ENCODE measurements around the gene MIP. TPM values are rescaled to one million over a fixed set of nuclear protein-coding genes. Genes with fewer than 3 reads are reported as not detected.

The MIP gene
- total and polyA plus RNA-seq, 2 donors (not counting 3 experiments of a cell fraction or from before 2014, with no cell fraction given), result 0.18 TPM; not detected in 1

- Histone ChIP-seq H3K9ac (replicated peaks; ENCODE audit: extremely low read depth, insufficient read depth, low read length) (no peak overlapping the region), H2AFZ (ENCODE audit: low read depth, low read length) (no peak overlapping the region), H3K27me3 (ENCODE audit: control insufficient read depth in 2 of 2, insufficient read depth in 2 of 2, low read length in 2 of 2) (no peaks in the 10 kb centered on the region), H3K4me2 (ENCODE audit: insufficient read depth, low read length) (no peak overlapping the region), H4K20me1 (replicated peaks; ENCODE audit: control insufficient read depth, extremely low read depth, insufficient read depth, low read length) (no peaks in the 10 kb centered on the region), H3K9me3 (replicated peaks; ENCODE audit: control insufficient read depth, insufficient read depth, low read length) (no peaks in the 10 kb centered on the region), H3K4me3 (replicated peaks in 1 of 3; ENCODE audit: insufficient read depth in 1 of 3, low read depth in 1 of 3, low read length in 3 of 3) (no peak overlapping the region), H3K9me1 (replicated peaks; ENCODE audit: control insufficient read depth, extremely low read depth, insufficient read depth, low read length) (no peaks in the 10 kb centered on the region), H3K36me3 (ENCODE audit: control insufficient read depth in 2 of 2, extremely low read depth in 1 of 2, insufficient read depth in 2 of 2, low read length in 2 of 2) (peaks cover 0 to under 1% of the 10 kb centered on the region in 2 experiments), H3K4me1 (ENCODE audit: control insufficient read depth, extremely low read depth, insufficient read depth, low read length) (no peaks in the 10 kb centered on the region), H3K79me2 (ENCODE audit: control insufficient read depth, insufficient read depth, low read length) (no peaks in the 10 kb centered on the region), H3K27ac (ENCODE audit: insufficient read depth, low read depth, low read length) (no peak overlapping the region)
- dilution Hi-C loops (cut with MboI; ENCODE audit: extremely low pct_ligation_motif_present, low sequenced_read_pairs) (no loop called here), intact Hi-C loops (cut with micrococcal nuclease) (no loop called here)
- FAIRE-seq, result no peak
- BruUV-seq (replicated peaks), result no TSS peak
- DNase-seq (ENCODE audit: low read depth, low spot score), result no peak
- POLR2A ChIA-PET, result no interaction called here
- TF ChIP-seq POLR2A (IDR thresholded peaks at IDR 0.05; ENCODE audit: low read depth, low read length) (no peak), CTCF (IDR thresholded peaks at IDR 0.05; ENCODE audit: extremely low read depth in 1 of 2, insufficient read depth in 1 of 2, low read depth in 1 of 2, low read length in 2 of 2) (no peak)
- CTCF ChIA-PET, result no interaction called here
Measured at GRCh38 chr12:56476972-56477432, 22.5 kb upstream of the MIP start.

- intact Hi-C loops (cut with micrococcal nuclease) (no loop called here), dilution Hi-C loops (cut with MboI; ENCODE audit: extremely low pct_ligation_motif_present, low sequenced_read_pairs) (no loop called here)
- BruUV-seq (replicated peaks), result no TSS peak
- Histone ChIP-seq H3K9me3 (replicated peaks; ENCODE audit: control insufficient read depth, insufficient read depth, low read length) (no peaks in the 10 kb centered on the region), H3K9me1 (replicated peaks; ENCODE audit: control insufficient read depth, extremely low read depth, insufficient read depth, low read length) (no peaks in the 10 kb centered on the region), H4K20me1 (replicated peaks; ENCODE audit: control insufficient read depth, extremely low read depth, insufficient read depth, low read length) (no peaks in the 10 kb centered on the region), H3K4me3 (replicated peaks in 1 of 3; ENCODE audit: insufficient read depth in 1 of 3, low read depth in 1 of 3, low read length in 3 of 3) (no peak overlapping the region), H3K4me2 (ENCODE audit: insufficient read depth, low read length) (no peak overlapping the region), H2AFZ (ENCODE audit: low read depth, low read length) (no peak overlapping the region), H3K9ac (replicated peaks; ENCODE audit: extremely low read depth, insufficient read depth, low read length) (no peak overlapping the region), H3K27me3 (ENCODE audit: control insufficient read depth in 2 of 2, insufficient read depth in 2 of 2, low read length in 2 of 2) (no peaks in the 10 kb centered on the region), H3K36me3 (ENCODE audit: control insufficient read depth in 2 of 2, extremely low read depth in 1 of 2, insufficient read depth in 2 of 2, low read length in 2 of 2) (peaks cover 0 to 4% of the 10 kb centered on the region in 2 experiments), H3K79me2 (ENCODE audit: control insufficient read depth, insufficient read depth, low read length) (no peaks in the 10 kb centered on the region), H3K27ac (ENCODE audit: insufficient read depth, low read depth, low read length) (no peak overlapping the region), H3K4me1 (ENCODE audit: control insufficient read depth, extremely low read depth, insufficient read depth, low read length) (no peaks in the 10 kb centered on the region)
- DNase-seq (ENCODE audit: low read depth, low spot score), result no peak
- TF ChIP-seq POLR2A (IDR thresholded peaks at IDR 0.05; ENCODE audit: low read depth, low read length) (no peak), MAX (IDR thresholded peaks at IDR 0.05; ENCODE audit: insufficient read depth, insufficient read length) (no peak), MYC (IDR thresholded peaks at IDR 0.05; ENCODE audit: low read depth, low read length) (no peak), POLR2AphosphoS5 (IDR thresholded peaks at IDR 0.05; ENCODE audit: insufficient read depth, low read depth, low read length) (no peak), FOS (IDR thresholded peaks at IDR 0.05; ENCODE audit: borderline replicate concordance, insufficient read depth, low read length) (no peak), GATA2 (IDR thresholded peaks at IDR 0.05; ENCODE audit: insufficient read depth, insufficient read length, low read depth, low read length) (no peak), CTCF (IDR thresholded peaks at IDR 0.05; ENCODE audit: extremely low read depth in 1 of 2, insufficient read depth in 1 of 2, low read depth in 1 of 2, low read length in 2 of 2) (no peak), JUN (IDR thresholded peaks at IDR 0.05; ENCODE audit: borderline replicate concordance, insufficient read depth, insufficient read length, low read depth) (no peak), EZH2 (IDR thresholded peaks at IDR 0.05; ENCODE audit: borderline replicate concordance, low read depth, low read length, severe bottlenecking) (no peak)
- ChIA-PET CTCF (no interaction called here), POLR2A (no interaction called here)
- no peak for FAIRE-seq
Measured at GRCh38 chr12:56476143-56476542, 21.7 kb upstream of the MIP start.
